TTC549 (cell line): ENCODE results near the gene PSMD13.
"Not testable (repeated sequence)": the region's sequence is repeated elsewhere in the genome, so short reads cannot be mapped to it uniquely, and the experiment has no call there.

Source experiments
- FAIRE-seq: peaks from 2 replicates; lab custom pipeline; 2012; peaks lifted over from hg19 to GRCh38; lab: Jason Lieb, UNC

Gene PSMD13

DNA sequence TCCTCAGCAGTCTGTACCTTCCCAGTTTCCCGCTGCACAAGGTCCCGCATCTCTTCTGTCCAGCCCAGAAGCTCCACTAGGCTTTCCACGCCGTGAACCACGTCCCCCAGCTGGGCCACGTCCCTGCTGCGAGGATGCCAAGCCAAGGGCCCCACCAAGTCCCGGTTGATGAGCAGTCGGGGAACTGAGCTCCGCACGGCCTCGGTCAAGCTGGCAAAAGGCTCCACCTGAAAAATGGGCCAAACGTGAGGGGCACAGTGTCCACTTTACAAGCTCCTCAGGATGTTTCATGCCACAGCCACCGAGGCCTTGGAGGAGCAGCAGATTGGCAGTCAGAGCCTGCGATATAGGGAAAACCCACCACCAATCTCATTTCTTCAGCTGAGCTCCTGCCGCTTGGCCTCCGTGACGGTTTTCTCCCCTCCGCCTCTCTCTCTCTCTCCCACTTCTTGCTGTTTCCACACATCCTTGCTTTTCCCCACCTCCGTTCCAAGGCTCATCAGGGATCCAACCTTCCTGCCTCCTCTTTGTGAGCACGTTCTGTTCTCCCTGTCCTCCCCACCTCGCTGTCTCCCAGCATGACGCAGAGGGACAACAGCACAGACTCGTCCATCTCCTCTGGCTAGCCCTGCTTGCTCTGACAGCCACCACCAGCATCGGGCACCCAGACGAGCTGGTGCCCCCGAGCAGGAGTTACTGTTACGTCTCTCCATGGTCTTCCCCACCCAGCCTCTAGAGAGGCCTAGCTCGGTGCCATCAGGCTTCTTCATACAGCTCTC is 17.8 kb upstream of the PSMD13 start:
- FAIRE-seq, result no peak

DNA sequence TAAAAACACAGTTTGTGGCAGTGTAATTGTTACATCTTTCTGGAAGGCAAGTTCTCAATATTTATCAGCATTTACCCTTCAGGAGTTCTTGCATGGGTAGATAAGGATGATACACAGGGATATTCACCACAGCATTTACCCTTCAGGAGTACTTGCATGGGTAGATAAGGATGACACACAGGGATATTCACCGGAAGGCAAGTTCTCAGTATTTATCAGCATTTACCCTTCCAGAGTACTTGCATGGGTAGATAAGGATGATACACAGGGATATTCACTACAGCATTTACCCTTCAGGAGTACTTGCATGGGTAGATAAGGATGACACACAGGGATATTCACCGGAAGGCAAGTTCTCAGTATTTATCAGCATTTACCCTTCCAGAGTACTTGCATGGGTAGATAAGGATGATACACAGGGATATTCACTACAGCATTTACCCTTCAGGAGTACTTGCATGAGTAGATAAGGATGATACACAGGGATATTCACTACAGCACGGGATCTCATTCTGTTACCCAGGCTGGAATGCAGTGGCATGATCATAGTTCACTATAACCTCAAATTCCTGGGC is 16.0 kb upstream of the PSMD13 start:
- not testable (repeated sequence) for FAIRE-seq

DNA sequence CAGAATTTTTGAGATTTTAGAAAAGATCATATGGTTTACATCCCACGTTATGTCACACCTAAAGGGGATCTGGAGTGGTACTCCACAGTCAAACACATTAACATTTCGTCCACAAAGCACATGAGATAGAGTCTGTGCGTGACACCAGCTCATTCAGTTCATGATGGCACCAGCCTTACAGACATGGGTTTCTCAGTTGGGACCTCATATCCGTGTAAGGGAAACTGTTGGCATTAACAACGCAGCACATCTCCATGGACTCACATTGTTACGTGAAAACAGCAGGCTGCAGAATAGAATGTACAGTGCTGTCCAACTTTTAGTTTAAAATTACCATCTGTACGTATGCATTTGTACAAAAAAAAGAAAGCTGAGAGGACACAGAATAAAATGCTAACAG is 15.2 kb upstream of the PSMD13 start:
- no peak for FAIRE-seq

DNA sequence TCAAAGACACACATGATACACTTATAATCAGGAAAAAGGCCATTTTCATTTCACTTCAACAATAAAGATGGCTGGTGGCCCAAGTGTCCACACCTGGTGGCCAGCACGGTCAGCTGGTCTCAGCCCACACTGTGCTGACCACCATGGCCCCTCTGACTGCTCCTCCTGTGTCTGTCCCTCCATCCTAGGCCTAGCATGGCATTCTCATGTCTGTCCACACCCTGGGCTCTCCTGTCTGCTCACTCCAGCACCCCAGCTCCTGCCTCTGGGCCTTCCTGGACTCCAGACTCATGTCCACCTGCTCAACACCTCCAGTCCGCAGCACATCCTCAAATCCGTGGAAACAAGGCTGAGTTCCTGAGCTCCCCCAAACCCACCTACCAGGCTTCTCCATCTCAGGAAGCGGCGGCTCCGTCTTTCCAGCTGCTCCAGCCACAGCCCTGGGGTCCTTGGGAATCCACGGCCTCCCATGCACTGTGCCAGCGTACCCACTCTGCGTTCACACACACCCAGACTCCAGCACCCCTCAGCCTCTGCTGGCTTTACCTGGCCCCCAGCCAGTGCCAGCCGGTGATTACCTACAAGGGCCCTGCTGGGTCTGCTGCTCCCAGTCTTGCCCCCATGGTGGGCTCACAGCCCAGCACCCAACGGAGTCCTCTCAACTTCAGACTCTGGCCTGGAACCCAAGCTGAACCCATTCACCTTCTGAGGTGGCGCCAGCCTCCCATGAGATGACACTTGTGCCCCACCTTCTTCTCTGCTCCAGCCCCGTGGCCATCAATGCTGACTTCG is 14.6 kb upstream of the PSMD13 start:
- no peak for FAIRE-seq

DNA sequence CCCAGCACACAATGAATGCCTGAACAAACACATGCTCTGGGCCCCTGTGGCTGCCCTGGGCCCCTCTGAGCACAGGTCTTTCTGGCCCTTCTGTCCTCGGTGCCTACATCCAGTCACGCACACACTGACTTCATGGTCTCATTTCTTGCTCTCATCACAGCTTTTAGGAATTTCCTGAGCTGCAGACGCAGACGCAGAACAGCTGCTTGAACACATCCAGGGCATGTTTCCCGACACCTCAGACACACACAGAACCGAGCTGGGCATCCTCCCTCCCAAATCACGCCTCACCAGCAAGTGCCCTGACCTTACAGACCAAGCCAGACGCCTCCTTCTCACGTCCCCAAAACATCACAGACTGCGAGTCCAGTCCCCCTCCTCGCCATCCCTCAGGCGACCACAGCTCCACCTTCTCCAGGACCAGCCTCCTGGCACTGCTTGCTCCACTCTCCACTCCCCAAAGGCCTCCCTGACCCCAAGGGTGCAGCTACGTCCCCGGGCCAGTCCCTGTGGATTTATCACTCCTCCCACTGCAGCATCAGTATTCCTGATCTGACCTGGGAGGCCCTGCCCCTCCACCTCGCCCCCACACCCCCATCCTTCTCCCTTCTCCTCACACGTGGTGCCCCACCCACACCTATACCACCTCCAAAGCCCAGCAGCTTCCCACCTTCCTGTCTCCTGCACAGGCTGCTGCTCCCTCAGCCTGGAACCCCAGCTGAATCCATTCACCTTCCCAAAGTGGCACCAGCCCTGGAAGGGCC is 13.6 kb upstream of the PSMD13 start:
- FAIRE-seq, result no peak

DNA sequence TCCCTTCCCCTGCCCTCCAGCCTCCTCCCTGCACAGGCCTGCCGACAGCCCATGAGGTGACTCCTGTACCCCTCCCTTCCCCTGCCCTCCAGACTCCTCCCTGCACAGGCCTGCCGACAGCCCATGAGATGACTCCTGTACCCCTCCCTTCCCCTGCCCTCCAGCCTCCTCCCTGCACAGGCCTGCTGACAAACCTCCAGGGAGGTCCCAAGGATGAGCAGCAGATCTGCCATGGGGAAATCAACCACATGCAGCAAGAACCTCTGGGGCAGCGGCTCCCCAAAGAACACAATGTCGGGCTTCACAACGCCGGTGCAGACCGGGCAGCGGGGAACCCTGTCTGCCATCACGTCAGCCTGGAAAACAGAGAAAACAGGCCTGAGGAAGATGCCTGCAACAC is 12.9 kb upstream of the PSMD13 start:
- no peak for FAIRE-seq

DNA sequence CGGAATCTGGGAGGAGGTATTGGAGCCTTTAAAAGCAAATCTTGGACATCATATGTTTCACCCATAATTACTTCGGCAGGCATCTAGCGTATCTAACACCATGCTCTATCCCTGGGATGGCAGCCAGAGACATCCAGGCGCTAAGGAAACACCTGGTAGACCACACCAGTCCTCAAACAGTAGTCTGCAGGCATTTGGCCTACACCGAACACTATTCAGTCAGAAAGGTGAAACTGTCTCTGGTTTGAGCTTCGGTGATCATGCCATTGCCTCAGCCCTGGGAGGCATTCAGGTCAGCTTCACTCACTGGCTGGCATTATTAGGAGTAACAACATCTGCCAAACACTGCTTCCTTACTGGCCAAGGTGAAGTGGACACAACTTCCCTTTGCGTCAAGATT is 12.4 kb upstream of the PSMD13 start:
- FAIRE-seq, result no peak

DNA sequence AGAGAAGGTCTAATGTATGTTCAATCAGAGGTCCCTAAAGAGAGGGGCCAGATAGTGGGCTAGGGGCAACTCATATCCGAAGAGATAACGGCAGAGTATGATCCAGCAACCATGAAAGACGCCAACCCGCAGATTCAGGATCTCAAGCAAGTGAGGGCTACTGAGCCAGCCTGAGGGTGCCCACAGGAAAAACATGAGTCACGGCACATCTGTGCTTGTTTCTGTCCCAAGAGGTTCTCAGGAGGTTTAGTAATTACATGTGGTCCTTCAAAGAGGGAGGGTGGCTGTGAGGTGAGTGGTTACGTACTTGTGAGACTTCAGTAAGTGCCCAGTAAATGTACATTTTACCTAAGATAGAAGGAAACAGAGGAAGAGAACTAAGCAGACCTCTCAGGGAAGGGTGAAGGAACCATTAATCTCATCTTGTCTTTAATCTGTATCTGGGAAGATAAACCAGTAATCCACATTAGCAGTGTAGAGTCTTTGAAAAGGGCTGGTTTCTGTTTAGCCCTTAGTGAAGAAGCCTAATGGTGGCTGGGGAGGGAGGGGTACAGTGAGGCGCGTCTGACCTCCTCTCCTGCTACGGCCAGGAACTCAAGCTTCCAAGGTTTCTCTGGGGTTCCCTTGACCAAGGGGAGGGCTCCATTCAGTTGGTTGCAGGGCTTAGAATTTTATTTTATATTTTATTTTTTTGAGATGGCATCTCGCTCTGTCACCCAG is 10.9 kb upstream of the PSMD13 start:
- FAIRE-seq, result no peak

DNA sequence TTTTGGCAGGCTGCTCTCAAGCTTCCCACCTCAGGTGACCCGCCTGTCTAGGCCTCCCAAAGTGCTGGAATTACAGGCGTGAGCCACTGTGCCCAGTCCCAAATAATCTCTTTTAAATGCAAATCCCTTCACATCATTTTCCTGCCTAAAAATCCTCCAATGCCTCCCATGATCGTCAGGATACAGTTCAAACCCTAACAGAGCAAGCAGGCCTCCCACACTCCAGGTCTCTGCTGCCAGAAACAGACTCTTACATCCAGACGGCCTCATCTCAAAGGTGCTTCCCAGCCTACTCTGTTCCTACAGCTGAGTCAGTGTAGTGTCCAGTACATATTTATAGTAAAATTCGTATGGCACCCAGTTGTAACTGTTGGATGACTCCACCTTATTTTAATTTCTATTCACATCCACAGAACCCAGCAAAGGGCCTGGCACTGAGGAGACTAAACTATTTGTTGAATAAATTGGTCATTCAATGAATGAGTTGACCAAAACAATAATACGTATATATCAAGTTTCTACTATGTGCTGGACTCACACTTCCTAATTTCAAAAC is 8.9 kb upstream of the PSMD13 start:
- FAIRE-seq, result no peak

DNA sequence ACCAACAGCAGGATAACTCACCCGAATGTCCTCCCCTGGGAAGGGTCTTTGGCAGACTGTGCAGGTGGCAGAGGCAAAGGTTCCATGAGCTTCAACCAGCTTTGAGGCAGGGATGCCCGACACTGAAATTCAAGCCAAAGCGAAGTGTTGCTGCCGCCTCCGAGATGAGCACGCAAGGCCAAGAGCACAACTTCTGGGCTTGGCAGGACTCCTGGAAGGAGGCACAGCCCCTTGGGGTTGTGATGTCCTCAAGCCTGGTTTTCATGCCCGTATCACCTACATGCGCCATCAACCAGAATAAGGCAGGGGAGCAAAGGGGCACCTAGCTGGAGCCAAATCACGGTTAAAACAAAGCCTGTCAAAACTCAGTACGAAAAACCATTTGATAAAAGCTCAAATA is 6.3 kb upstream of the PSMD13 start:
- FAIRE-seq, result no peak

DNA sequence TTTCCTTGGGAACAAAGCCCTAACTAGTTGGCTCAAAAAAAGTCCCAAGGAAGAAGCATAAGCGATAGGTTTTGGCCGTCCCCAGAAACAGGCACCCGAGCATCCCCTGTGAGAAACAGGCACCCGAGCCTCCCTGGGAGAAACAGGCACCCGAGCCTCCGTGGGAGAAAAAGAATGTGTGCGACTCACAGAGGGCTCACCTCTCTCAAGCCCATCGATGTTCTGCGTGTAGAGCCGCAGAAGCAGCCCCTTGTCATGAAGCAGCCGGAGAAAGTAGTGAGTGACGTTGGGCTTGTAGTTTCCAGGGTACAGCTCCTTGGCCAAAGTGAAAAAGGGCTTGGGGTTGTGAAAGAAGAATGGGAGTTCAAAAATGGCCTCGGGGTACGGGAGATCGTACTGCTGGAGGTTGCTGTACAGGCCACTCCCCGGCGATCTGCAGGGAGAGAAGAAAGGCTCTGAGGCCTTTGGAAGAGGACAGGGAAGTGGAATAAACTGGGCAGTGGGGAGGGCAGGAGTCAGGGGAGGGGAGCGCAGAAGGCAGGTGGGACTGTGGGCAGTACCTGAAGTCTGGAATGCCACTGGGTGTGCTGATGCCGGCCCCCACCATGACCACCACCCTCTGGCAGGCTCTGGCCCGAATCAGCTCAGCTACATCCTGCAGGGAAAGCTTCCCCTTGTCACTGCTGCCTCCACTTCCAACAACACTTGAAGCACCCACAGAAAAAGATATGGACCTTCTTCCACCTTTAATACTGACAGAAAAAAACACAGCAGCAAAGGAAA is 3.8 kb upstream of the PSMD13 start:
- no peak for FAIRE-seq

DNA sequence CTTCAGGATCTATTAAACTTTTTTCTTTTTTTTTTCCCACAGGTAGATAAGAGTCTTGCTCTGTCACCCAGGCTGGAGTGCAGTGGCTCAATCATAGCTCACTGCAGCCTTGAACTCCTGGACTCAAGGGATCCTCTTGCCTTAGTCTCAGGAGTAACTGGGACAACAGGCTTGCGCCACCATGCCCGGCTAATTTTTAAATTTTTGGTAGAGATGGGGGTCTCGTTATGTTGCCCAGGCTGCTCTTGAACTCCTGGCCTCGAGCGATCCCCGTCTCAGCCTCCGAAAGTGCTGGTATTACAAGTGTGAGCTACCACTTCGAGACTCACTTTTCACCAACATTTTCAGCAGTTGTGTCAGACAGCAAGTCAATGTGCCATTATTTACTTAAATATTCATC is 1.6 kb upstream of the PSMD13 start:
- no peak for FAIRE-seq

DNA sequence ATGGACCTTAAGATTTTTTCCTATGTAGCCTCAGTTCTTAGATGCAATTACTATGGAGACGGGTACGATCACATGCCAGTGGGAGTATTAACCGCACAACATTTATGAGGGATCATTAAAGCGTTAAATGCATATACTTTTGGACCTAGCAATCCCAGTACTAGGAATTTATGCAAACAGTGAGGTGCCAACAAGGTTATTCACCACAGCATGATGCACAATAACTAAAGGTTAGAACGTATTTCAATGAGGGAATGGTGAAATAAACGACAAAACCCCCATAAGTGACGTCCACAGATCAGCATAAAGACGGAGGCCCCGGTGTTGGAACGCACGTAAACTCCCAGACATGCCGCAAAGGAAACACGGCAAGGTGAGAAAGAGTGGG is 1.2 kb upstream of the PSMD13 start:
- FAIRE-seq, result no peak

DNA sequence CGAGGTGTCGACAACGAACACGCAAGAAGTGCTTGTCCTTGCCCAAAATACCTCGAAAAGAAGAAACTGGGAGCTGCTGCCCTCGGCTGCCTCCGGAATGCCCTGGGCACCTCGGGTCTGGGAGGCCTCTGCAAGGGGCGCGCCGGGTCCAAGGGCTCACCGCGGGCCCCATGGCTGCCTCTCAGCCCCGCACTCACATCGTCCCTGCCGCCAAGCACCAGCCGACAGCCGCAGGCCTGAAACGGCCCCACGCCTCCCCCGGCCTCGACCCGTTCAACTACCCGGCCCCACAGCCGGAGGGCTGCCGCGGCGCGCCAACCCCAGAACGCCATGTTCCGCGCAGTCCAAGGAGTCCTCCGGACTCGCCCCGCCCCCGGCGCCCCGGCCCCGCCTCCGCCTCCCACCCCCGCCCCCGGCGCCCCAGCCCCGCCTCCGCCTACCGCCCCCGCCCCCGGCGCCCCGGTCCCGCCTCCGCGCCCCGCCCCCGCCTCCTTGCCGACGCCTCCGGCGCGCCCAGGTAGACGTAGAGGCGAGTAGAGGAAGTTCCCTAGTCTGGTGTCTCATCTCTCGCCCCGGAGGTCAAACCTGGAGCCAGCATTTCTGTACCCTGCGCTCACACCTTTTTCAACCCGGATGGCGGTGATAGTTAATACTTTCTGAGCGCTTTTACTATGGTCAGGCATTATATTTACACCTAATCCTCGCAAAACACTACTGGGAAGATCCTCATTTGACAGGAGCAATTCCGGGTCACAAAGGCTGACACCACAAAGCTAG is 591 bp upstream of the PSMD13 start, which contains the start of gene SIRT3:
Gene SIRT3, minus strand, starts transcription at position 346 of the 777 bp plus-strand sequence. Its CDS starts 14 bp downstream, at position 332.
- FAIRE-seq, result no peak

DNA sequence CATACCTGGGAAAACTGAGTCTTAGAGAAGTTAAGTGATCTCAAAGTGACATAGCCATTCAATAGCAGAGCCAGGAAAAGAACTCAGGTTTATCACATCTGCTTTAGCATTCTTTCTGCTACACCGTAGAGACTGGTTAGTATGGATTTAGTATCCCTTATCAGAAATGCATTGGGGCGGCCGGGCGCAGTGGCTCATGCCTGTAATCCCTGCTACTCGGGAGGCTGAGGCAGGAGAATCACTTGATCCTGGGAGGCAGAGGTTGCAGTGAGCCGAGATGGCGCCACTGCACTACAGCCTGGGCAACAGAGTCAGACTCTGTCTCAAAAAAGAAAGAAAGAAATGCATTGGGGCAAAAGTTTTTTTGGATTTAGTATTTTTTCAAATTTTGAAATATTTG is 1.6 kb downstream of the PSMD13 start:
- FAIRE-seq, result not testable (repeated sequence)

DNA sequence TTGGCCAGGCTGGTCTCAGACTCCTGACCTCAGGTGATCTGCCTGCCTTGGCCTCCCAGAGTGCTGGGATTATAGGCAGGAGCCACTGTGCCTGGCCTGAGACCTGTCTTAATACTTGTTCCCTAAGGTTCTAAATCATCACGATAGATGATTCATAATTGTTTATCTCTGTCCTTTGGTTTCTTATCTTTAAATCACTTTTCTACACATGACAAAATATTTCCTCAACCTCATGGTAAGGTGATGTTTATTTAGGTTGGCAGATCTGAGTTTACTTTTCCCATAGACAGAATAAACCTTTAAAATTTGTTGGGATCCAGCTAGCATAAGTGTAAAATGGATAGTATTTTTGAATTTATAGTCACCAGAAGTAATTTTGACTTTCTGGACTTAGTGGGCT is 3.5 kb downstream of the PSMD13 start:
- no peak for FAIRE-seq

DNA sequence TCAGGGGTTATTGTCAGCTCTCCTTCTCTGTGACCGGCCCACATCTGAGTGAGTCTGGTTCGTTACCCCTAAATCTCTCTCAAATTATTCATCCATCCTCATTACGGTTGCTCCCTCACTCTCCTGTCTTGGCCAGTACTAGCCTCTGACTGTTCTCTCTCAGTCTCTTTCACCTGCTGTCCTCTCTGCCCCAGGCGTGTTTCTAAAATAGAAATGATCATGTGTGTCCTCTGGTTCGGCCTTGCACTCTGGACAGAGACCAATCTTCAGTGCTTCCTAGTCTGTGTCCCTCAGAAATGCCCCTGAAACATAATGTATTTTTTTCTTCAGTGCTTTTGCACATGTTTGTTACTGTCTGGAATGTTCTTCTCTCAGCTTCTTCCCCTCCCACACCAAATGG is 4.9 kb downstream of the PSMD13 start:
- no peak for FAIRE-seq

DNA sequence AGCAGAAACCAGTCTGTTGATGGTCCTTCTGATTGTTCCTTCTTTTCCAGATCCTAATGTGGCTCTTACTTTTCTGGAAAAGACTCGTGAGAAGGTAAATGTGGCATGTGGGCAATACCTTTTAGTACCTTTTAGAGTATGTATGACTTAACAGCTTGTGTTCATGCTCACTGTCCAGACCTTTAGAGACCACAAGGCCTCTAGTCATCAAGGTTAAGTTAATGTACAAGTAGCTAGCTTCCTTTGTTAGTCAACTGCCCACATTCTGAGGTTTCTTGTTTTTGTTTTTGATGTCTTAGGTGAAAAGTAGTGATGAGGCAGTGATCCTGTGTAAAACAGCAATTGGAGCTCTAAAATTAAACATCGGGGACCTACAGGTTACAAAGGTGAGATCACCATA is 7.6 kb downstream of the PSMD13 start:
- no peak for FAIRE-seq

DNA sequence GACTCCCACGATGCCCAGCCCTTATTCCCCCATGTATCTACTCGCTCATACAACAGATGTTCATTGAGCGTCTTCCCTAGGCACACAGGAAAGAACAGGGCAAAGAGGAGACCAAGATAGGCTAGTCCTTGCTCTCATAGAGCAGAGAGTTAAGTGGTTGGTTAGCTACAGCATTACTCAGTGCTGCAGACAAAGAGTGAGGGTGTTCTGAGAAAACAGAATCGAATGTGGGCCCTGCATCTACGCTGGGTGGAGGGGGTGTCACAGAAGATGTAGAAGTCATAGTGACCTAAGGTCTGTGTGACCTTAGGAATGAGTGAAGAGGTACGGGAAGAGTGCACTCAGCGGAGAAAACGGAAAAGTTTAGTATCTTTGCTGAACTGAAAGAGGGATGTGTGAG is 12.3 kb downstream of the PSMD13 start:
- no peak for FAIRE-seq

DNA sequence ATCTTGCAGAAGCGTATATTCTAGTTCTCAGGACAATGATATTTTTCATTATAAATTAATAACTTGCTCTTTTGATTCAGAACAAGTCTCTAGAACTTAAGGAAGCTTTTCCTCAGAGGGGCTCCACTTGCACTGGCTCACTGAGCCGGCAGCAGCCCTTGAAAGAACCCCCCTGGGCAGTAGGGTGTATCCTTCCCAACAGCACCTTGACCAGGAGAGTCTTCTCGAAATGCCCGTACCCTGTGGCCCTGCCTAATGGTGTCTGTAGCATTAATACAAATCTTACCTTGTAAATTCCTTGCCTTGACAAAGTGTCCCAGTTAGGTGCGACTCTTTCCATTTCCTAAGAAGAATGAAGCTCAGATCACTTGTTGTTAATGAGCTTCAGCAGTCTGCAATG is 13.5 kb downstream of the PSMD13 start:
- no peak for FAIRE-seq
